Peyer's patch (tissue), 4 donors: ENCODE data around the gene IPO8. TPM values are rescaled to one million over a fixed set of nuclear protein-coding genes. Genes with fewer than 3 reads are reported as not detected.
"Not testable (repeated sequence)": the region's sequence is repeated elsewhere in the genome, so short reads cannot be mapped to it uniquely, and the experiment has no call there.

ENCODE experiments used
- DNase-seq, 3 donors: peaks; one replicate each; pipeline ENCODE4 v3.0.0-alpha.2; 2017 to 2019
- H3K27ac ChIP-seq, 4 donors: fragments of 200-600 bp; sonication (generic); one replicate each; pipeline ENCODE4 v1.5.1; 2016 to 2019
- H3K27me3 ChIP-seq, 2 donors: fragments of 200-600 bp; sonication (generic); one replicate each; pipeline ENCODE4 v1.5.1; 2019
- H3K36me3 ChIP-seq, 3 donors: fragments of 200-600 bp; sonication (generic); one replicate each; pipeline ENCODE4 v1.5.1; 2016 to 2019
- H3K4me1 ChIP-seq, 4 donors: fragments of 200-600 bp; sonication (generic); one replicate each; pipeline ENCODE4 v1.5.1; 2016 to 2019
- H3K4me3 ChIP-seq, 4 donors: fragments of 200-600 bp; sonication (generic); 1 replicate in 3 of 4; 2 replicates in 1 of 4; pipeline ENCODE4 v1.5.1; 2016 to 2019; ENCODE audit warnings: mild to moderate bottlenecking in 1 of 4
- H3K9me3 ChIP-seq, 4 donors: fragments of 200-600 bp; sonication (generic); one replicate each; pipeline ENCODE4 v1.5.1; 2016 to 2019; ENCODE audit warnings: mild to moderate bottlenecking in 1 of 4
- POLR2A ChIP-seq, 2 donors: fragments of 450-650 bp; IDR thresholded peaks; one replicate each; pipeline ENCODE4 v1.5.1; 2017; ENCODE audit warnings: antibody characterized with exemption in 2 of 2, mild to moderate bottlenecking in 2 of 2, moderate library complexity in 2 of 2
- total RNA-seq, 4 donors: library from RNA; depleted of rRNA; stranded (reverse); fragments of >200 nt; gene quantifications; one replicate each; pipeline ENCODE4 v1.1.0, GENCODE V29; 2016
- TF ChIP-seq, protein P1 (sequence below), 6 experiments: fragments of 450-650 bp in 4 of 6; fragments of 200-600 bp in 2 of 6; sonication (generic) in 1 of 6; IDR thresholded peaks; one replicate each; pipeline ENCODE4 v1.5.1; 2017 to 2019; ENCODE audit warnings: antibody characterized with exemption in 6 of 6, mild to moderate bottlenecking in 3 of 6, moderate library complexity in 1 of 6

Gene IPO8
- total RNA-seq, 4 donors from 2014 or later, result 40.1 to 65.2 (median 59.3) TPM

GRCh38 chr12:30617346-30618016, 78.2 kb downstream of the IPO8 start:
- Histone ChIP-seq H3K27ac (no peak overlapping the region), H3K4me3 (no peak overlapping the region), H3K36me3 (no peaks in the 10 kb centered on the region), H3K27me3 (no peaks in the 10 kb centered on the region), H3K9me3 (no peaks in the 10 kb centered on the region), H3K4me1 (no peaks in the 10 kb centered on the region)
- no peak for DNase-seq
- TF ChIP-seq POLR2A (IDR thresholded peaks at IDR 0.05), result no peak
- TF ChIP-seq, protein P1, sequence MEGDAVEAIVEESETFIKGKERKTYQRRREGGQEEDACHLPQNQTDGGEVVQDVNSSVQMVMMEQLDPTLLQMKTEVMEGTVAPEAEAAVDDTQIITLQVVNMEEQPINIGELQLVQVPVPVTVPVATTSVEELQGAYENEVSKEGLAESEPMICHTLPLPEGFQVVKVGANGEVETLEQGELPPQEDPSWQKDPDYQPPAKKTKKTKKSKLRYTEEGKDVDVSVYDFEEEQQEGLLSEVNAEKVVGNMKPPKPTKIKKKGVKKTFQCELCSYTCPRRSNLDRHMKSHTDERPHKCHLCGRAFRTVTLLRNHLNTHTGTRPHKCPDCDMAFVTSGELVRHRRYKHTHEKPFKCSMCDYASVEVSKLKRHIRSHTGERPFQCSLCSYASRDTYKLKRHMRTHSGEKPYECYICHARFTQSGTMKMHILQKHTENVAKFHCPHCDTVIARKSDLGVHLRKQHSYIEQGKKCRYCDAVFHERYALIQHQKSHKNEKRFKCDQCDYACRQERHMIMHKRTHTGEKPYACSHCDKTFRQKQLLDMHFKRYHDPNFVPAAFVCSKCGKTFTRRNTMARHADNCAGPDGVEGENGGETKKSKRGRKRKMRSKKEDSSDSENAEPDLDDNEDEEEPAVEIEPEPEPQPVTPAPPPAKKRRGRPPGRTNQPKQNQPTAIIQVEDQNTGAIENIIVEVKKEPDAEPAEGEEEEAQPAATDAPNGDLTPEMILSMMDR (IDR thresholded peaks at IDR 0.05), result no peak

- Histone ChIP-seq H3K36me3 (no peaks in the 10 kb centered on the region), H3K4me3 (no peak overlapping the region), H3K9me3 (no peaks in the 10 kb centered on the region), H3K4me1 (no peaks in the 10 kb centered on the region), H3K27ac (no peak overlapping the region), H3K27me3 (no peaks in the 10 kb centered on the region)
- TF ChIP-seq, protein P1 (IDR thresholded peaks at IDR 0.05), result no peak
- TF ChIP-seq POLR2A (IDR thresholded peaks at IDR 0.05), result no peak
- no peak for DNase-seq
Measured at GRCh38 chr12:30614031-30614430, 81.6 kb downstream of the IPO8 start.

GRCh38 chr12:30613119-30613830, 82.4 kb downstream of the IPO8 start:
- DNase-seq, result no peak
- TF ChIP-seq POLR2A (IDR thresholded peaks at IDR 0.05), result no peak
- TF ChIP-seq, protein P1 (IDR thresholded peaks at IDR 0.05), result no peak
- no peak overlapping the region for H3K4me3 ChIP-seq
- no peaks in the 10 kb centered on the region for H3K27me3 ChIP-seq
- no peaks in the 10 kb centered on the region for H3K36me3 ChIP-seq
- no peaks in the 10 kb centered on the region for H3K4me1 ChIP-seq
- no peak overlapping the region for H3K27ac ChIP-seq
- no peaks in the 10 kb centered on the region for H3K9me3 ChIP-seq

DNA sequence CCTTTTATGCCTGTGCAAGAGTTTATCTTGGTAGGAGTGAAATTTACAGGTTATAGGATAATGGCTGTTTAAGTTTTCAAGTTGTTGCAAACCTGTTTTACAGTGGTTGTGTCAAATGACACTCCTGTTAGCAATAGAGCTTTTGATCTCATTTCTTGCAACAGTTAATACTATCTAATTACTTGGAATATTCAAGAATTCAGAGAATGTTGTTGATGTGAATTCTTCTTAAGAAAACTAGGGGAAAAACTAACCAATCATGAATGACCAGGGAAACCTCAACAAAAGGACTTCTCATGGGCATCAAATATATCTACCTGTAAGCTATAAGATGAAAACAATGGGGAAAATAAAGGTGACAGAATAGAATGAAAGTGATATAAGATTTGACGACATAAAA, 85.0 kb downstream of the IPO8 start:
- H3K36me3 ChIP-seq, result no peaks in the 10 kb centered on the region
- no peaks in the 10 kb centered on the region for H3K9me3 ChIP-seq
- no peak overlapping the region for H3K27ac ChIP-seq
- TF ChIP-seq POLR2A (IDR thresholded peaks at IDR 0.05), result no peak
- TF ChIP-seq, protein P1 (IDR thresholded peaks at IDR 0.05), result no peak
- DNase-seq, result no peak
- no peaks in the 10 kb centered on the region for H3K4me1 ChIP-seq
- no peaks in the 10 kb centered on the region for H3K27me3 ChIP-seq
- no peak overlapping the region for H3K4me3 ChIP-seq

DNA sequence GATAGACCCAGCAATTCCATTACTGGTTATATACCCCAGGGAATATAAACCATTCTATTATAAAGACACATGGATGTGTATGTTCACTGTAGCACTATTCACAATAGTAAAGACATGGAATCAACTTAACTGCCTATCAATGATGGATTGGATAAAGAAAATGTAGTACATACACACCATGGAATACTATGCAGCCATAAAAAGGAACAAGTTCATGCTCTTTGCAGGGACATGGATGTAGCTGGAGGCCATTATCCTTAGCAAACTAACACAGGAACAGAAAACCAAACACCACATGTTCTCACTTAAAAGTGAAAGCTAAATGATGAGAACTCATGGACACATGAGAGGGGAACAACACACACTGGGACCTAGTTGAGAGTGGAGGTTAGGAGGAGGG, 85.8 kb downstream of the IPO8 start:
- not testable (repeated sequence) for H3K36me3 ChIP-seq, H3K4me1 ChIP-seq, H3K27me3 ChIP-seq, DNase-seq, H3K9me3 ChIP-seq, H3K4me3 ChIP-seq, H3K27ac ChIP-seq

DNA sequence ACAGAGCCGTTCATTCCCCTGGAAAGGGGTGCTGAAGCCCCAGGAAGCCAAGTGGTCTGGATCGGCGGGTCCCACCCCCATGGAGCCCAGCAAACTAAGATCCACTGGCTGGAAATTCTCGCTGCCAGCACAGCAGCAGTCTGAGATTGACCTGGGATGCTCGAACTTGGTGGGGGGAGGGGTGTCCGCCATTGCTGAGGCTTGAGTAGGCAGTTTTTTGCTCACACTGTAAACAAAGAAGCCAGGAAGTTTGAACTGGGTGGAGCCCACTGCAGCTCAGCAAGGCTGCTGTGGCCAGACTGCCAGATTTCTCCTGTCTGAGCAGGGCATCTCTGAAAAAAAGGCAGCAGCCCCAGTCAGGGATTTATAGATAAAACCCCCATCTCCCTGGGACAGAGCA, 91.4 kb downstream of the IPO8 start:
- H3K36me3 ChIP-seq, H3K4me3 ChIP-seq, H3K27me3 ChIP-seq, H3K27ac ChIP-seq, H3K9me3 ChIP-seq, DNase-seq, H3K4me1 ChIP-seq: not testable (repeated sequence)
